Measurements from ENCODE around the gene LENG9.
"Not testable (repeated sequence)": the region's sequence is repeated elsewhere in the genome, so short reads cannot be mapped to it uniquely, and the experiment has no call there.

The LENG9 gene

DNA sequence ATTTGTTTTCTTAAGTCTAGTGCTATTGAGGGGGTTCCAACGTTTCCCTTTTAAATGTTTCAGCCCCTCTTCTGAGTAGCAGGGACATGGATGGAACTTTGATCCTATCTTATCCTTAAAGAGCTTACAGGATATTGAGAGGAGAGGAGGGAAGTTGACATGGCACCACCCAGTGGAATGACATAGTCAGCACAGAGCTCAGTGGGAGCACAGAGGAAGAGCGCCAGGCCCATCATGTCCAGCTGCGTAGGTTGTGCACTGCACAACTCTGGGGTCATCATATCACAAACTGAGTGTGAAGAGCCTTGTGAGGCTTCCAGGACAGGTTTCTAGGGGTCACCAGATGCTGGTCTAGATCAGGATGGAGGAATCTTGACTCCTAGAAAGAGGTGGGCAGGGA, 14.1 kb upstream of the LENG9 start:
- no peak for DNase-seq

GRCh38 chr19:54475706-54476105, 12.1 kb upstream of the LENG9 start:
- DNase-seq = no peak

DNA sequence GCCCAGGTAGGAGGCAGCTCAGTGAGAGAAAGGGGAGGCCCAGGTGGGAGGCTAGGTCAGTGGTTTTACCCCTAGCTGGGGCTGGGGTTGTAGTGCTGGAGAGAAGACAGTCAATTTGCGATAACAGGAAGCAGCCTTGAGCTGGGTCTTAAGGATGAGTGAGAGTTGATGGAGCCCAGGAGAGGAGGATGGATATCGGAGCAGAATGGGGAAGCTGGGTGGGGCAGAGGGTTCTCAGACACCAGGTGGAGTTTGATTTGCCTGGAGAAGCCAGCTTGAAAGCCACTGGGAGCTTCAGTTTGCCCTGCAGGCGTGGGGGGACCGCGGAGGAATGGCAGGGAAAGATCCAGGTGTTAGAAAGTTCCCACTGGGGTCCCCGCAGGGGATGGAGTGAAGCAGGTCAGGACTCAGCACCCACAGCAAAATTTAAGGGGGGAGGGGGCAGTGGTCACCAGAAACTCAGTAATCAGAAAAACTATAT, 10.4 kb upstream of the LENG9 start:
- DNase-seq = no peak

GRCh38 chr19:54473071-54473891, 9.7 kb upstream of the LENG9 start, which contains the start of gene CDC42EP5:
Gene CDC42EP5, minus strand, starts transcription at chr19:54473296. Its CDS starts 7,749 bp downstream, at chr19:54465547.
- no peak for DNase-seq

DNA sequence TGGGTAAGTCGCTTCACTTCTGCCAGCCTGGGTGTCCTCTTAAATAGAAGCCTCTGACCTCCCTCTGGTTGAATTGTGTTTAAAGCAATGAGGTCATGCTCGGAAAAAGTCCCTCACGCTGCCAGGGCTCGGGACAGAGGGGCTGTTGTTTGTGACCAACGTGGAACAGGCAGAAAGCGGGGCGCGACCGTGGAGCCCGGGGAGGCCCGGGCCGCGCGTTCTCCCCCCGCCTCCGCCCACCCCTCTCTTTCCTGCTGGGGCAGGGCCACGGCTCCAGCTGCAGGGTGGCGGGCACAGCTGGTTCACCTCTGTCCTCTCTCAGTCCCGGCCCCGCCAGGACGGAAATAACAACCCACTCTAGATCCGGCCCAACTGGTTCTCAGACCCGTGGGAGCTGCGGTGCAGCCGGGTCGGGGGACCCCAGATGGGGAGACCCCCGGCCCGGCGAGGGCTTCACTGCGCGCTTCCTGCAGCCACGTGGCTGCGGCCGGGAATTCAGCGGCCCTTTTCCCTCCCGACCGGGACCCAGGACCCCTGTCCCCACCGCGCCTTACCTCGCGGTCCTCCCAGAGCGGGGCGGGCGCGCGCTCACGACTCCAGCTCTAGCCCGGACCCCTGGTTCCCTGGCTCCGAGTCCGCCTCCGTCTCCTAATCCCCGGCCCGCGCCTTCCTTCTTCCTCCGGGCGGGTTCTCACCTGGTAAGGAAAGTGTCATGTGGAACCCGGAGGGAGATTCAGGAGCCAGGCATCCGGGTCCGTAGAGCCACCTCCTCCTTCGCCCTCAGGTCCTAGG, 7.6 kb upstream of the LENG9 start:
- DNase-seq = no peak

DNA sequence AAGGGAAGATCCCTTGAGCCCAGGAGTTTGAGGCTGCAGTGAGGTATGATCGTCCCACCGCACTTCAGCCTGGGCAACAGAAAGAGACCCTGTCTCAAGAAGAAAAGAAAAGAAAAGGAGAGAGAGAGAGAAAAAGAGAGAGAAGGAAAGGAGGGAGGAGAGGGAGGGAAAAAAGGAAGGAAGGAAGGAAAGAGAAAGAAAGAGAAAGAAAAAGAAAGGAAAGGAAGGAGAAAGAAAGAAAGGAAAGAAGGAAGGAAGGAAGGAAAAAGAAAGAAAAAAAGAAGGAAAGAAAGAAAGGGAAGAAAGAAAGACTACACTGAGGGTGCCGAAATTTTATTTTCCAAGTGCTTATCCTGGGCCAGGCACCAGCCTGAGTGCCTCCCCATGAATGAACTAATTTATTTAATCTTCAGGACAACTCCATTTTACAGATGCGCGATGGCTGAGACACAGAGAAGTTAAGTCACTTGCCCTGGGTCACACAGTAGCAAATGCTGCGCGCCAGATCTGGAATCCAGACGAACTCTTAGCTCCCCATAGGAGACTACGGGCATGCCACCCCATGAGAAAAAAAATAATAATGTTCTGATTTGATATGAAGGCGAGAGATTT, 6.8 kb upstream of the LENG9 start:
- DNase-seq = no peak

GRCh38 chr19:54469496-54469934, 5.9 kb upstream of the LENG9 start:
- DNase-seq = no peak

DNA sequence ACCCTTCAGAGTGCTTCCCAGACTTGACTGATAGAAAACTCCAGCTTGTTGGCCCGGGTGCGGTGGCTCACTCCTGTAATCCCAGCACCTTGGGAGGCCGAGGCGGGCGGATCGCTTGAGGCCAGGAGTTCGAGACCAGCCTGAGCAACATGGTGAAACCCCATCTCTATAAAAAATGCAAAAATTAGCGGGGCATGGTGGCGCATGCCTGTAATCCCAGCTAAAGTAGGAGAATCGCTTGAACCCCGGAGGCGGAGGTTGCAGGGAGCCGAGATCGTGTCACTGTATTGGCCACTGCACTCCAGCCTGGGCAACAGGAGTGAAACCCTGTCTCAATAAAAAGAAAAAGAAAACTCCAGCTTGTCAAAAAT, 2.5 kb upstream of the LENG9 start:
- DNase-seq = not testable (repeated sequence)

DNA sequence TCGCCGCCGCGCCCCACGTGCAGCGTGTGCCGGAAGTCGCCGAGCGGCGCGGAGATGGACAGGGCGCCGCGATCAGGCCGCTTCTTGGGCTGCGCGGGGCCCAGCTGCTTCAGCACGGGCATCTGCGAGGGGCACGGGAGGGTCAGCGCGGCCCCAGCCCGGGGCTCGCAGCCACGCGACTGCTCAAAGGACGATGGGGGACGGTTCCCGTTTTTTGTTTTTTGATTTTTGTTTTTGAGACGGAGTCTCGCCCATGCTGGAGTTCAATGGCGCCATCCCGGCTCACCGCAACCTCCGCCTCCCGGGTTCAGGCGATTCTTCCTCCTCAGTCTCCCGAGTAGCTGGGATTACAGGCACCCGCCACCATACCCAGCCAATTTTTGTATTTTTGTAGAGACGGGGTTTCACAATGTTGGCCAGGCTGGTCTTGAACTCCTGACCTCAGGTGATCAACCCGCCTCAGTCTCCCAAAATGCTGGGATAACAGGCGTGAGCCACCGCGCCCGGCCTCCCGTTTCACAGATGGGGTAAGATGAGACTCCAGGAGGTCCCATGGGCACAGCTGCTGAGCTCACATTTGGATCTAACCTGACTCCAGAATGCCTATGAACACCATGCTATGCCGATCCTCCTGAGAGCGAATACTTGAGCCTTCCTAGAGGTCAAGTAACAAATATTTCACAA, 2.0 kb upstream of the LENG9 start:
- DNase-seq = no peak

GRCh38 chr19:54464630-54465425, 1.2 kb upstream of the LENG9 start:
- peak; percentile 90 for DNase-seq

DNA sequence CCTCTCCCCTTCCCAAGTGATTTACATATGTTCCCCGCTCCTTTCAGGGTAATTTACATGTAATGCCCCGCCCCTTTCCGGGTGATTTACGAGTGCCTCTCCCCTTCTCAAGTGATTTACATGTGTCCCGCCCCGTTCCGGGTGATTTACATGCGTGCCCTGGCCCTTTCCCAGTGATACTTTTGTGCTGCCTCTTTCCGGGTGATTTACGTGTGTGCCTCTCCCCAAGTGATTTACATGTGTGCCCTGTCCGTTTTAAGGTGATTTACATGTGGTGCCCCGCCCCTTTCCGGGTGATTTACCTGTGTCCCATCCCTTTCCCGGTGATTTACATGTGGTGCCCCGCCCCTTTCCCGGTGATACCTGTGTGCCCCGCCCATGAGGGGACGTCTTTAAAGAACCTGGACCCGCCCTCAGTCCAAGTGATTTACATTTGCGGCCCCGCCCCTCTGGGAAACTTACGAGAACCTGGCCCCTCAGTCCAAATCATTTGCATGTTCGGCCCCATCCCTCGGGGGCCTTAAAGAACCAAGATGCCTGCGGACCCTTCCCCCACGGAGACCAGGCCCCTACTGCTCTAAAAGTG, 559 bp upstream of the LENG9 start:
- peak; percentile 92 for DNase-seq

GRCh38 chr19:54462655-54463530, 685 bp downstream of the LENG9 start:
- DNase-seq = peak; percentile 70

- no peak for DNase-seq
These were observed 1.4 kb downstream of the LENG9 start for GRCh38 chr19:54462047-54462654.

GRCh38 chr19:54461613-54462012, 2.0 kb downstream of the LENG9 start:
- no peak for DNase-seq

DNA sequence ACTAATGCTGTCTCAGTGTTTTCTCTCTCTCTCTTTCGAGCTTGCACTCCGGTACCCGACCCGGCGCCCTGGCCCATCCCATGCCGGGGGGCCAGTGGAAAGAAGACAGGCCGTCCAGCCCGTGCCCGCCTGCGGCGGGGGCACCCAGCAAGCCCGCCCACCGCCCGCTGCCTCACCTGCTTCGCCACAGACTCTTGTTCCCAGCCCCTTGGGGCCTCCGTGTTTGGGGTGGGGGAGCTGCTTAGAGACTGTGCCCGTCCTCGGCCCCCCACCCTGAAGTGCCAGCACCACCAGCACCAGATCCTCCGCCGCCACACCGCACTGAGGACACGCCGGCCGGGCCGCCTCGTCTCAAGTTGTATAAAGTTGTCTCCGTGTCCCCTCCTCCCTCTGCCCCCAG, 2.4 kb downstream of the LENG9 start:
- no peak for DNase-seq

DNA sequence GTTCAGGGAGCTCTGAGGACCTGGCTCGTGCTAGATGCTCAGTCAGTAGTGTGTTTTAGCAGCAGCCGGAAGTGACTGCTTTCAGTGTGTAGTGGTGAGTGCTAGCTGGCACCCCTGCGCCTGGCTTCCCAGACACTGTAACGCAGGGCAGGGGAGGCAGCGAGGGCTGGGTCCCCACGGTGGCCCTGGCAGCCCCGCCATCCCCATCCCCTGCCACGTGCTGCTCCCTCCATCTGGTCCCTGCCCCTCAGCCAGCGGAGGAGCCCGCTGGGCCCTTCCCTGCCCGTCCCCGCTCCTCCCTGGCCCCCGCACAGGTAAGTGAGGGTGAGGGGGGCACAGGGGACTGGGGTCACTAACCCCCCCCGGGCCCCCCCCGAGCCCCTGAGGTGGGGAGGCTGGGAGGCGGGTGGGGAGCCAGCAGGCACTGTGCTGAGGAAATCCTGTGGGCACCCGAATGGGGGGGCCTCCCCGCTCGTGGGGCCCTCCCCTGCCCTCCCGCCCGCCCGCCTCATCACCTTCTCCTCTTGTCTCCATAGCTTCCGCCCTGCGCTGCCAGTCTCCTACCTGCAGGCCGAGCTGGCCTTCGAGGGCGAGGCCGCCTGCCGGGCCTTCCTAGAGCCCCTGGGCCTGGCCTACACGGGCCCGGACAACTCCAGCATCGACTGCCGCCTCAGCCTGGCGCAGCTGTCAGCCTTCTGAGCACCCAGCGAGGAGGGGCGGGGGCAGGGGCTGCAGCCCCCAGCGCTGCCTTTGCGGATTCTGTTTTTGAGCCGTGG, 3.2 kb downstream of the LENG9 start:
- no peak for DNase-seq

DNA sequence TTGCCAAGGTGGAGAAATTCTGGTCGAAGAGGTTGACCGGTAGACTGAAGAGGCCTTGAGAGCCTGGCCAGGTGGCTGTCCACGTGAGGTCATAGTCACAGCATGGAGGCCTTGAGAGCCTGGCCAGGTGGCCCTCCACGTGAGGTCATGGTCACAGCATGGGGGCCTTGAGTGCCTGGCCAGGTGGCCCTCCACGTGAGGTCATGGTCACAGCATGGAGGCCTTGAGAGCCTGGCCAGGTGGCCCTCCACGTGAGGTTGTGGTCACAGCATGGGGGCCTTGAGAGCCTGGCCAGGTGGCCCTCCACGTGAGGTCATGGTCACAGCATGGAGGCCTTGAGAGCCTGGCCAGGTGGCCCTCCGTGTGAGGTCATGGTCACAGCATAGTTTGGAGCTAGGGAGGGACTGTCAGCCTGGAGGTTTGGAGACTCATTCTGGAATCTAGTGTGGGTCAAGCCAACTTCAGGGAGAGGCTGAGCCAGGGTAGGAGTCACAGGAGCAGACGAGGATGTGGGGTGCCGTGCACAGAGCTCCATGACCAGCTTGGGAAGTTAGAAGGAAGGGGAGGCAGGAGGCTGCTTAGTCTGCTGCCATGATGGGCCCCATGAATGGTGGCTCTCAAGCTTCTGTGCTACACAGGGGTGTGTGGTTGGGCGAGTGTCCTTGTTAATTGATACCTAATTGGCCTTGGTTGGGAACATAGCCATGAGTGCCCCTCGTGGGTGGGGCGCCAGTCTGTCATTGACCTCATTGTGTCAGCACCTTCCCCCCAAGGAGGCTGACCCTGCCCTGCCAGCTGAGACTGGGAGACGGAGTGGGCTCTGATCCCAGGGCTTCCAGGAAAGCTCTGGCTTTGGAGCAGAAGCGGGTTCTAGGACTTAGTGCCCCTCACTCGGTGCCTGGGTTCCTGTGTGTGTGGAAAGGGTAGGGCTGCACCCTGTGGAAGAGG, 4.0 kb downstream of the LENG9 start:
- DNase-seq = no peak

- no peak for DNase-seq
These were observed 4.8 kb downstream of the LENG9 start for GRCh38 chr19:54458648-54459281.
